ENCODE results near the gene SULT2B1. TPM values are rescaled to one million over a fixed set of nuclear protein-coding genes. Genes with fewer than 3 reads are reported as not detected.
A peak's percentile ranks its signal among the peaks of the same experiment; 100 is the strongest.

Gene SULT2B1
- total and polyA plus RNA-seq, 2 of the 4 experiments (the other 2 are of a cell fraction), result 0.09 TPM; not detected in 1

DNA sequence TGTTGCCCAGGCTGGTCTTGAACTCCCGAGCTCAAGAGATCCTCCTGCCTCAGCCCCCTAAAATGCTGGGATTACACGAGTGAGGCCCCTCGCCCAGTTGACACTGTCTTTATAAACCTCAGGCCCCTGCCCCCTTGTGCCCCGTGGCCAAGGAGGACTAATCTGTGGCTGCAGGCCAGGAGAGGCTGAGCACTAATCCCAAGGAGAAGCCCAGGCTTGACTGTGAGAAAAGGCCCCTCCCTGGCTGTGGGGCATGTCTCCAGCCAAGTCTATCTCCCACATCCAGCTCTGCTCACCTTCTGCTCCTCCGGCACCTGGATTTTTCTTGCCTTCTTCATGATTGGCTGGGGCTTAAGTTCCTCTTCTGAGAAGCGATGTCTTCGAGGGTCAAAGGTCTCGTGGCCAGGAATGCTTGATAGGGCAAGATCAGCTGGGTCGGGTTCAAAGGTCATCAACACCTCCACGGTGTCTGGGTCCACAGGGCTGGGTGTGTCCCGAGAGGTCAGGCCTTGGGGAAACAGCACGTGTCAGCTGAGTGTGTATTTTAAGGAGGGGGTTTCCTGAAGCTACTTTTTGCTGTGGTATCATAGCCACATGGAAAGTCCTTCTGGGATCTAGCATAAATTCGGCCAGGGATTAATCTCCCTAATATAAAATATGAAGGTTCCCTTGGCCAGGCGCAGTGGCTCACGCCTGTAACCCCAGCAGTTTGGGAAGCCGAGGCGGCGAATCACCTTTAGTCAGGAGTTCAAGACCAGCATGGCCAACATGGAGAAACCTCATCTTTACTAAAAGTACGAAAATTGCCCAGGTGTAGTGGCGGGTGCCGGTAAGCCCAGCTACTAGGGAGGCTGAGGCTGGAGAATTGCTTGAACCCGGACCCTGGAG, 81.4 kb downstream of the SULT2B1 start:
- Histone ChIP-seq H3K36me3 (ENCODE audit: control insufficient read depth, insufficient read depth, low read length) (no peaks in the 10 kb centered on the region; the same call in 1 of the 2 replicates), H3K9ac (ENCODE audit: low read depth, low read length) (no peak overlapping the region), H3K56ac (ENCODE audit: extremely low read depth, insufficient read depth, low read length) (no peak overlapping the region), H3K79me1 (ENCODE audit: low read depth in 1 of 2, low read length in 2 of 2) (peaks cover 0 to 15% of the 10 kb centered on the region in 2 experiments; a peak in 3 of 4 replicates), H2AK5ac (ENCODE audit: low read depth, low read length) (peak overlapping the region; percentile 98), H2BK20ac (ENCODE audit: low read depth, low read length) (peak overlapping the region; percentile 99), H4K20me1 (ENCODE audit: insufficient read depth, low read length) (peaks cover 4% of the 10 kb centered on the region; the same call in 1 of the 2 replicates), H4K8ac (ENCODE audit: low read depth in 2 of 2, low read length in 2 of 2) (peak overlapping the region; percentile 92 to 99; a peak in 3 of 4 replicates), H3K14ac (replicated peaks; ENCODE audit: low read depth, low read length) (no peak overlapping the region; the same call in 1 of the 2 replicates), H3K27me3 (ENCODE audit: control insufficient read depth, insufficient read depth, low read length) (no peaks in the 10 kb centered on the region), H2BK120ac (ENCODE audit: low read depth, low read length) (peak overlapping the region; percentile 97), H2AK9ac (replicated peaks; ENCODE audit: low read depth, low read length, poor library complexity) (peak overlapping the region; percentile 88), H3K27ac (ENCODE audit: insufficient read depth, low read length) (peak overlapping the region; percentile 83; the same call in 1 of the 2 replicates), H3K9me1 (ENCODE audit: insufficient read depth, low read length) (peaks cover 25% of the 10 kb centered on the region), H3K4me3 (ENCODE audit: insufficient read depth, low read depth, low read length) (no peak overlapping the region), H4K91ac (ENCODE audit: insufficient read depth, low read depth, low read length) (peak overlapping the region; percentile 95; the same call in 1 of the 2 replicates), H4K5ac (ENCODE audit: low read depth, low read length) (peak overlapping the region; percentile 95), H2AFZ (replicated peaks; ENCODE audit: low read length, poor library complexity) (no peak overlapping the region), H3K4ac (ENCODE audit: low read depth, low read length) (peak overlapping the region; percentile 96), H3K9me3 (ENCODE audit: control insufficient read depth, insufficient read depth, low read length) (no peaks in the 10 kb centered on the region), H3K4me1 (ENCODE audit: control insufficient read depth, insufficient read depth, low read length) (peaks cover 41% of the 10 kb centered on the region), H2BK15ac (ENCODE audit: low read depth, low read length) (peak overlapping the region; percentile 96; the same call in 2 of the 3 replicates), H3K4me2 (ENCODE audit: low read depth, low read length) (peak overlapping the region; percentile 67; the same call in 1 of the 2 replicates), H3K18ac (ENCODE audit: low read depth, low read length) (peak overlapping the region; percentile 92), H2BK5ac (ENCODE audit: low read depth, low read length, poor library complexity, severe bottlenecking) (peak overlapping the region; percentile 91), H3K23ac (ENCODE audit: low read depth, low read length) (peak overlapping the region; percentile 61; the same call in 1 of the 2 replicates)
- dilution Hi-C loops (cut with HindIII; ENCODE audit: low sequenced_read_pairs, unreplicated experiment) (no loop called here), in situ Hi-C loops (cut with MboI; ENCODE audit: low sequenced_read_pairs) (no loop called here), intact Hi-C loops (cut with micrococcal nuclease) (no loop called here)
- POLR2A ChIA-PET (ENCODE audit: unreplicated experiment), result interaction anchor here (0.7 kb wide), 1 partner anchor 16 kb away, joined by 3 read pairs; no protein-coding TSS in a partner anchor
- WGBS, 2 experiments (ENCODE audit: extremely low coverage in 2 of 2, insufficient read length in 1 of 2), result 50% methylated on average over 2 of the region's 22 CpGs; no CpG with 5 or more reads in 1 of the 2 experiments
- no peak for ATAC-seq (ENCODE audit: low read depth)
- DNase-seq, result no peak
- TF ChIP-seq BHLHE40 (IDR thresholded peaks at IDR 0.05; ENCODE audit: low read depth, low read length), result no peak
- TF ChIP-seq MAFK (IDR thresholded peaks at IDR 0.05; ENCODE audit: low read depth, low read length), result no peak
- no peak for TF ChIP-seq POLR2A (IDR thresholded peaks at IDR 0.05; ENCODE audit: low read depth, low read length)
- no peak for TF ChIP-seq RAD21 (IDR thresholded peaks at IDR 0.05; ENCODE audit: low read length)
- no peak for TF ChIP-seq NFE2L2 (IDR thresholded peaks at IDR 0.05; ENCODE audit: low read depth, low read length)
- no peak for TF ChIP-seq CEBPB (IDR thresholded peaks at IDR 0.05; ENCODE audit: low read depth, low read length)
- no TSS peak for BruUV-seq (replicated peaks)
- CTCF ChIA-PET, result no interaction called here
